Uterus (tissue), 4 donors: ENCODE measurements around the gene MAP3K5. TPM values are rescaled to one million over a fixed set of nuclear protein-coding genes. Genes with fewer than 3 reads are reported as not detected.

Experiments
- DNase-seq, 2 donors: peaks; one replicate each; pipeline ENCODE4 v3.0.0-alpha.2; 2019 to 2020
- H3K27ac ChIP-seq, 2 donors: fragments of 200-600 bp; sonication (generic); 1 replicate in 1 of 2; 2 replicates in 1 of 2; pipeline ENCODE4 v1.5.1; 2016 to 2018
- H3K27me3 ChIP-seq, 2 donors: fragments of 200-600 bp; sonication (generic); one replicate each; pipeline ENCODE4 v1.5.1; 2018 to 2019; ENCODE audit warnings: control low read depth in 1 of 2
- H3K36me3 ChIP-seq, 2 donors: fragments of 200-600 bp; sonication (generic); one replicate each; pipeline ENCODE4 v1.5.1; 2019; ENCODE audit warnings: control low read depth in 1 of 2
- H3K4me1 ChIP-seq, 2 donors: fragments of 200-600 bp; sonication (generic); one replicate each; pipeline ENCODE4 v1.5.1; 2018 to 2019; ENCODE audit warnings: control low read depth in 1 of 2
- H3K4me3 ChIP-seq, 2 donors: fragments of 200-600 bp; sonication (generic); 1 replicate in 1 of 2; 2 replicates in 1 of 2; pipeline ENCODE4 v1.5.1; 2018 to 2019; ENCODE audit warnings: mild to moderate bottlenecking in 1 of 2
- H3K9me3 ChIP-seq, 2 donors: fragments of 200-600 bp; sonication (generic); one replicate each; pipeline ENCODE4 v1.5.1; 2019; ENCODE audit warnings: control low read depth in 1 of 2
- POLR2A ChIP-seq, 2 donors: fragments of 450-650 bp; IDR thresholded peaks; one replicate each; pipeline ENCODE4 v1.6.1; 2016; ENCODE audit warnings: antibody characterized with exemption in 2 of 2, mild to moderate bottlenecking in 1 of 2, moderate library complexity in 1 of 2
- intact Hi-C: fragments of 100-400 bp; cut with DNase I; formaldehyde crosslinking; loops from one replicate; pipeline ENCODE4 v1.15.1; 2023; ENCODE audit warnings: low total_unique reads
- total RNA-seq, 4 donors: library from RNA; depleted of rRNA in 3 of 4; stranded (reverse); fragments of >200 nt in 3 of 4; gene quantifications; one replicate each; pipeline versions ENCODE4 v1.1.0 to v1.2.4, GENCODE V29; 2014 to 2023
- TF ChIP-seq, protein P1 (sequence below), 4 experiments: fragments of 200-600 bp in 2 of 4; fragments of 450-650 bp in 2 of 4; sonication (generic) in 2 of 4; IDR thresholded peaks; one replicate each; pipeline ENCODE4 v1.5.1; 2016 to 2019; ENCODE audit warnings: antibody characterized with exemption in 4 of 4, mild to moderate bottlenecking in 2 of 4, moderate library complexity in 1 of 4
- donor health status: DM: yes; HTN: yes; CAD: no.

MAP3K5 gene
- total RNA-seq, 4 donors from 2014 or later = 9.5 to 67.1 (median 15.4) TPM

- TF ChIP-seq POLR2A (IDR thresholded peaks at IDR 0.05) = no peak
- TF ChIP-seq, protein P1, sequence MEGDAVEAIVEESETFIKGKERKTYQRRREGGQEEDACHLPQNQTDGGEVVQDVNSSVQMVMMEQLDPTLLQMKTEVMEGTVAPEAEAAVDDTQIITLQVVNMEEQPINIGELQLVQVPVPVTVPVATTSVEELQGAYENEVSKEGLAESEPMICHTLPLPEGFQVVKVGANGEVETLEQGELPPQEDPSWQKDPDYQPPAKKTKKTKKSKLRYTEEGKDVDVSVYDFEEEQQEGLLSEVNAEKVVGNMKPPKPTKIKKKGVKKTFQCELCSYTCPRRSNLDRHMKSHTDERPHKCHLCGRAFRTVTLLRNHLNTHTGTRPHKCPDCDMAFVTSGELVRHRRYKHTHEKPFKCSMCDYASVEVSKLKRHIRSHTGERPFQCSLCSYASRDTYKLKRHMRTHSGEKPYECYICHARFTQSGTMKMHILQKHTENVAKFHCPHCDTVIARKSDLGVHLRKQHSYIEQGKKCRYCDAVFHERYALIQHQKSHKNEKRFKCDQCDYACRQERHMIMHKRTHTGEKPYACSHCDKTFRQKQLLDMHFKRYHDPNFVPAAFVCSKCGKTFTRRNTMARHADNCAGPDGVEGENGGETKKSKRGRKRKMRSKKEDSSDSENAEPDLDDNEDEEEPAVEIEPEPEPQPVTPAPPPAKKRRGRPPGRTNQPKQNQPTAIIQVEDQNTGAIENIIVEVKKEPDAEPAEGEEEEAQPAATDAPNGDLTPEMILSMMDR (IDR thresholded peaks at IDR 0.05) = no peak
- peaks cover 0 to 12% of the 10 kb centered on the region in 2 donors for H3K4me1 ChIP-seq
- DNase-seq = no peak
- no peak overlapping the region for H3K4me3 ChIP-seq
- H3K9me3 ChIP-seq = no peaks in the 10 kb centered on the region
- H3K36me3 ChIP-seq = no peaks in the 10 kb centered on the region
- H3K27ac ChIP-seq = peak overlapping the region; percentile 56 to 60
- intact Hi-C loops = no loop called here
- H3K27me3 ChIP-seq = no peaks in the 10 kb centered on the region
These were observed 183.3 kb downstream of the MAP3K5 start for GRCh38 chr6:136608991-136609390.

DNA sequence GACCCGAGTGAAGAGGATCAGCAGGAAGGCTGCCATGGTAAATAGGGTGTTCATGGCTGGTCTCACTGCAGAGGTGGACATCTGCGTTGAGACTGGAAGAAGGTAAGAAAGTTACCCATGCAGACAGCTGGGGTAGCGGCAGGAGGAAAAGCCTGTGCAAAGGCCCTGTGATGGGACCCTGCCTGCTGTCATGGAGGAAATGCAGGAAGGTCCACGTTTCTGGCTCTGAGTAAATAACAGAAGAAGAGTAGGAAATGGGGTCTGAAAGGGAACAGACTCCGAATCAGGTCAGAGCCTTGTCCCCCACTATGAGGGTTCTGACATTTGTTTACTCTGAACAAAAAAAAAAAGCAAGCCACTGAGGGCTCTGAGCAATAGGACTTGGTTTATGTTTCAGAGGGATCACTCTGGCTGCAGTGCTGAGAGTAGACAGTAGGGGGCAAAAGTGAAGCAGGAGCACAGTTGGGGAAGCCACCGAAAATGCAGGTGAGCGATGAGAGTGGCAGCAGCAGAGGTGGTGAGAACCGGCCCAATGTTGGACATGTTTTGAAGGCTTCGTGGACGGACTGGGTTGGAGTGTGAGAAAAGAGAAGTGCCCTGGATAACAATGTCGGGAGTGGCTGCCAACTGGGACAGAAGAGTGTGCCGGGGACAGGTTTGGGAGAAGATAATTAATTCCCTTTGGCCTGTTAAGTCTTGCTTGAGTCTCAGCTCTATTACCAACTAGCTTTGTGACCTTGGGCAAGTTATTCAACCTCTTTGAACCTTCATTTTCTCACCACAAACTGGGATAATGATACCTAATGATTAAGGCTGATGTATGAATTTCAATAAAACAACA is 184.1 kb downstream of the MAP3K5 start:
- Histone ChIP-seq H3K27me3 (no peaks in the 10 kb centered on the region), H3K4me1 (peaks cover 0 to 12% of the 10 kb centered on the region in 2 donors), H3K27ac (peak overlapping the region in 1 of 2 donors; percentile 1), H3K4me3 (no peak overlapping the region), H3K36me3 (no peaks in the 10 kb centered on the region), H3K9me3 (no peaks in the 10 kb centered on the region)
- peak; percentile 33 to 49 for DNase-seq
- intact Hi-C loops = no loop called here
- no peak for TF ChIP-seq POLR2A (IDR thresholded peaks at IDR 0.05)
- TF ChIP-seq, protein P1 (IDR thresholded peaks at IDR 0.05) = peak; percentile 17 to 45 (median 28)

DNA sequence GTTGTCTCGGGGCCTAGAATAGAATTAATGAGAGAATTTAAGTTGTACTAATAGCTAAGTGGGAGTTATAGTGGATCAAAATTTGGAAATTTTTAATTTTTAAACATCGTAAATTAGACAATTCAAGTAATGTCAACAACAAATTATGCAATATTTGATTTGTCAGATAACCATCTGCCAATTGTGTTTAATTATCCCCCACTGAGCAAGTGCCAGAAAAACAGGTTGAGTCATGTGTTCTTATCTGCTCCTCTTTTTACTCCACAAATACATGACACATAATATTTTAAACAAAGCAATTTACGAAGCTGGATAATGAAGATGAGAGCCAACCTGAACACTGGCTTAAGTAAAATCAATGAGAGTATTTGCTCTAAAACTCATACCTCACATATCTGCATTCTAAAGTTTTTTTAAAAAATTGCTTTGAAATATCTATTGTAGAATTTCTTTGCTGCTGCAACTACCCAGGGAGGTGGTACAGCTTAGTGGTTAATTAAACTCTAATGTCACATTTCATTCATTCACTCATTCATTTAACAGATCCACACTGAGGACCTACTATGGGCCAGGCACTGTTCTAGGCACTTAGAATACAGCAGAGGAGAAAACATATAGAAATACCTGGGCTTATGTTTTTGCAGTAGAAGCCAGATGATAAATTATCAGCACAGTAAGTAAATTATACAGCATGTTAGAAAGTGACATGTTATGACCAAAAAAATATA is 184.9 kb downstream of the MAP3K5 start:
- DNase-seq = no peak
- H3K4me1 ChIP-seq = peaks cover 0 to 12% of the 10 kb centered on the region in 2 donors
- H3K27ac ChIP-seq = peak overlapping the region in 1 of 2 donors; percentile 1
- TF ChIP-seq POLR2A (IDR thresholded peaks at IDR 0.05) = no peak
- TF ChIP-seq, protein P1 (IDR thresholded peaks at IDR 0.05) = no peak
- no peaks in the 10 kb centered on the region for H3K27me3 ChIP-seq
- no peak overlapping the region for H3K4me3 ChIP-seq
- intact Hi-C loops = no loop called here
- no peaks in the 10 kb centered on the region for H3K9me3 ChIP-seq
- H3K36me3 ChIP-seq = no peaks in the 10 kb centered on the region

DNA sequence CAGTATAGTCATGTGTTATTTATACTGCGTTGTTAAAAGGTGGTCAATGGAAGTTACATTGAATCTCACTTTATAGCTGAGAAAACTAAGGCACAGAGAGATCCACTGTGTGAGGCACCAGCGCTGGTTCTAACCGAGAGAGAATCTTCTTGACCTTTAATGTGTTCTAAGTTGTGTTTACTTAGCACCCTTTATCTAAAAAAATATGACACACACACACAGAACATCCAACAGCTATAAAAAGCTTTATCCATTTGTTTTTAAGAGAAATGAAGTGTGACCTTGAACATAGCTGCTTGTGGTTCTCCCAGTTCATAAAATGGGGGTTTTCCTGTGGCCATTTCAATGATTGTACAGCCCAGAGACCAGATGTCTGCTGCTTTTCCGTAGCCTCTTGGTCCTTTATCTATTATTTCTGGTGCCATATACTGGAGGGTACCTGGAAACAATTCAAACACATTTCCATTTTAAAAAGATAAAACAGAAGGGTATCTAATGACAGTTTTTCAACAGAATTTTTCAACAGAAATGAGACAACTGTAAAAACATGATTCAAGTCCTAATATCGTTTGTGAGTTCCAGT is 187.3 kb downstream of the MAP3K5 start:
- H3K4me1 ChIP-seq = peaks cover 0 to 8% of the 10 kb centered on the region in 2 donors
- H3K9me3 ChIP-seq = no peaks in the 10 kb centered on the region
- no peaks in the 10 kb centered on the region for H3K27me3 ChIP-seq
- no peak for DNase-seq
- intact Hi-C loops = no loop called here
- H3K36me3 ChIP-seq = no peaks in the 10 kb centered on the region
- H3K4me3 ChIP-seq = no peak overlapping the region
- TF ChIP-seq, protein P1 (IDR thresholded peaks at IDR 0.05) = no peak
- no peak for TF ChIP-seq POLR2A (IDR thresholded peaks at IDR 0.05)
- peak overlapping the region; percentile 31 to 42 for H3K27ac ChIP-seq
